HEK293 (cell line): ENCODE measurements around the gene LSM5.

ENCODE experiments used
- CTCF ChIP-seq: fragments of 450-650 bp; formaldehyde crosslinking; IDR thresholded peaks from 2 replicates; pipeline ENCODE4 v1.5.1; 2016; ENCODE audit warnings: missing biosample characterization, missing genetic modification characterization
- INSM2 ChIP-seq: fragments of 450-650 bp; formaldehyde crosslinking; IDR thresholded peaks from 2 replicates; pipeline ENCODE4 v1.5.1; 2016; ENCODE audit warnings: missing biosample characterization, missing genetic modification characterization
- KLF16 ChIP-seq: fragments of 450-650 bp; formaldehyde crosslinking; IDR thresholded peaks from 2 replicates; pipeline ENCODE4 v1.5.1; 2017; ENCODE audit warnings: missing biosample characterization, missing genetic modification characterization
- KLF9 ChIP-seq: fragments of 450-650 bp; formaldehyde crosslinking; IDR thresholded peaks from 2 replicates; pipeline ENCODE4 v1.5.1; 2016; ENCODE audit warnings: missing biosample characterization, missing genetic modification characterization, low read depth
- ZBTB49 ChIP-seq: fragments of 450-650 bp; formaldehyde crosslinking; IDR thresholded peaks from 2 replicates; pipeline ENCODE4 v1.5.1; 2016; ENCODE audit warnings: missing biosample characterization, missing genetic modification characterization, low read depth
- ZBTB8A ChIP-seq: fragments of 450-650 bp; formaldehyde crosslinking; IDR thresholded peaks from 2 replicates; pipeline ENCODE4 v1.5.1; 2016; ENCODE audit warnings: missing biosample characterization, missing genetic modification characterization
- ZFP37 ChIP-seq: fragments of 450-650 bp; formaldehyde crosslinking; IDR thresholded peaks from 2 replicates; pipeline ENCODE4 v1.5.1; 2016; ENCODE audit warnings: missing biosample characterization, missing genetic modification characterization
- ZFP69B ChIP-seq: fragments of 450-650 bp; formaldehyde crosslinking; IDR thresholded peaks from 2 replicates; pipeline ENCODE4 v1.5.1; 2016; ENCODE audit warnings: missing biosample characterization, missing genetic modification characterization
- ZNF140 ChIP-seq: fragments of 450-650 bp; formaldehyde crosslinking; IDR thresholded peaks from 2 replicates; pipeline ENCODE4 v1.5.1; 2016; ENCODE audit warnings: missing biosample characterization, missing genetic modification characterization
- ZNF155 ChIP-seq: fragments of 450-650 bp; formaldehyde crosslinking; IDR thresholded peaks from 2 replicates; pipeline ENCODE4 v1.5.1; 2016; ENCODE audit warnings: missing biosample characterization, missing genetic modification characterization
- ZNF169 ChIP-seq: fragments of 450-650 bp; formaldehyde crosslinking; IDR thresholded peaks from 2 replicates; pipeline ENCODE4 v1.5.1; 2016; ENCODE audit warnings: missing biosample characterization, missing genetic modification characterization
- ZNF211 ChIP-seq: fragments of 450-650 bp; formaldehyde crosslinking; IDR thresholded peaks from 2 replicates; pipeline ENCODE4 v1.5.1; 2016; ENCODE audit warnings: low read depth, missing biosample characterization, missing genetic modification characterization
- ZNF280C ChIP-seq: fragments of 450-650 bp; formaldehyde crosslinking; IDR thresholded peaks from 2 replicates; pipeline ENCODE4 v1.5.1; 2016; ENCODE audit warnings: missing biosample characterization, missing genetic modification characterization
- ZNF292 ChIP-seq: fragments of 450-650 bp; formaldehyde crosslinking; IDR thresholded peaks from 2 replicates; pipeline ENCODE4 v1.5.1; 2016; ENCODE audit warnings: low read depth, missing biosample characterization, missing genetic modification characterization, borderline replicate concordance
- ZNF335 ChIP-seq: fragments of 450-650 bp; formaldehyde crosslinking; conservative IDR thresholded peaks from 2 replicates; pipeline ENCODE4 v1.5.1; 2016; ENCODE audit warnings: missing biosample characterization, missing genetic modification characterization
- ZNF354C ChIP-seq: fragments of 450-650 bp; formaldehyde crosslinking; IDR thresholded peaks from 2 replicates; pipeline ENCODE4 v1.5.1; 2016; ENCODE audit warnings: missing biosample characterization, missing genetic modification characterization, low read depth, borderline replicate concordance
- ZNF366 ChIP-seq: fragments of 450-650 bp; formaldehyde crosslinking; conservative IDR thresholded peaks from 2 replicates; pipeline ENCODE4 v1.5.1; 2016; ENCODE audit warnings: missing biosample characterization, missing genetic modification characterization
- ZNF449 ChIP-seq: fragments of 450-650 bp; formaldehyde crosslinking; IDR thresholded peaks from 2 replicates; pipeline ENCODE4 v1.5.1; 2017; ENCODE audit warnings: missing biosample characterization, mild to moderate bottlenecking, missing genetic modification characterization, moderate library complexity
- ZNF510 ChIP-seq: fragments of 450-650 bp; formaldehyde crosslinking; IDR thresholded peaks from 2 replicates; pipeline ENCODE4 v1.5.1; 2018; ENCODE audit warnings: mild to moderate bottlenecking, missing genetic modification characterization, missing biosample characterization; ENCODE audit not compliant: insufficient replicate concordance
- ZNF558 ChIP-seq: fragments of 450-650 bp; formaldehyde crosslinking; IDR thresholded peaks from 2 replicates; pipeline ENCODE4 v1.5.1; 2016; ENCODE audit warnings: missing biosample characterization, missing genetic modification characterization
- ZNF626 ChIP-seq: fragments of 450-650 bp; sonication (Bioruptor Pico); formaldehyde crosslinking; IDR thresholded peaks from 2 replicates; pipeline ENCODE4 v1.5.1; 2018; ENCODE audit warnings: missing biosample characterization, missing genetic modification characterization, inconsistent platforms
- ZNF654 ChIP-seq: fragments of 450-650 bp; formaldehyde crosslinking; IDR thresholded peaks from 2 replicates; pipeline ENCODE4 v1.5.1; 2016; ENCODE audit warnings: low read depth, missing biosample characterization, missing genetic modification characterization
- ZNF701 ChIP-seq: fragments of 450-650 bp; formaldehyde crosslinking; IDR thresholded peaks from 2 replicates; pipeline ENCODE4 v1.5.1; 2016; ENCODE audit warnings: missing biosample characterization, missing genetic modification characterization
- ZNF837 ChIP-seq: fragments of 450-650 bp; formaldehyde crosslinking; IDR thresholded peaks from 2 replicates; pipeline ENCODE4 v1.5.1; 2016; ENCODE audit warnings: missing biosample characterization, missing genetic modification characterization
- ZSCAN16 ChIP-seq: fragments of 450-650 bp; formaldehyde crosslinking; IDR thresholded peaks from 2 replicates; pipeline ENCODE4 v1.5.1; 2016; ENCODE audit warnings: missing biosample characterization, missing genetic modification characterization
- TF ChIP-seq, protein P1 (sequence below): fragments of 450-650 bp; formaldehyde crosslinking; IDR thresholded peaks from 2 replicates; pipeline ENCODE4 v1.5.1; 2016; ENCODE audit warnings: missing biosample characterization, missing genetic modification characterization

Gene LSM5

DNA sequence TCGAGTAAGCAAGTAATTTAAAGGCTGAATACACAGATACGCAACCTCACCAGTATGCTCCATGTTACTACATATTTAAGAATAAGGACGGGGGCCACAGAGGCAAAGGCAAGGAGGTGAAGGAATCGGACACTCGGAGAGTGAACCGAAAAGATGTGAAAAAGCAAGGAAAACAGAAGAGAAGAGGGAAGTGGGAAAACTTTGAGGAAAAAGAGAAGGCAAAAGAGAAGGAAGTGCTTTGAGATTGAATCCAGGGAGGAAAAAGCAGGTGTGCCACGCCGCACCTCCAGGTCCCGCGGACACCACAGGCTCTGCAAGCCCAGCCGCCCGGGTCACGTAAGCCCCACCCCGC is 4.7 kb upstream of the LSM5 start (continued):
- no peak for TF ChIP-seq ZBTB49
- no peak for TF ChIP-seq ZNF354C (tag by site-specific recombination)
- no peak for TF ChIP-seq ZBTB8A (tag by site-specific recombination)
- 0 out of 2 replicates have a peak, but pooled peaks have one; percentile 34 for TF ChIP-seq ZNF366 (tag by site-specific recombination)
- TF ChIP-seq KLF16 (tag by site-specific recombination), result no peak
- no peak for TF ChIP-seq ZNF155 (tag by site-specific recombination)
- TF ChIP-seq ZNF211, result no peak
- no peak for TF ChIP-seq ZNF292 (tag by site-specific recombination)
- TF ChIP-seq INSM2, result no peak
- TF ChIP-seq ZNF140 (tag by site-specific recombination), result no peak
- no peak for TF ChIP-seq ZNF280C (tag by site-specific recombination)
- no peak for TF ChIP-seq ZNF626 (tag by site-specific recombination)
- TF ChIP-seq ZNF837 (tag by site-specific recombination), result no peak
- no peak for TF ChIP-seq ZNF449 (tag by site-specific recombination)
- peak; percentile 49; the same call in 1 of the 2 replicates for TF ChIP-seq ZFP69B (tag by site-specific recombination)
- TF ChIP-seq ZNF510 (tag by site-specific recombination), result no peak
- no peak for TF ChIP-seq ZFP37 (tag by site-specific recombination)
- TF ChIP-seq KLF9, result no peak
- TF ChIP-seq ZNF654, result peak; percentile 3; the same call in 1 of the 2 replicates
- peak; percentile 89 for TF ChIP-seq ZNF335 (tag by site-specific recombination)
- TF ChIP-seq ZNF169 (tag by site-specific recombination), result no peak
- TF ChIP-seq CTCF (tag by site-specific recombination), result peak; percentile 13; the same call in 1 of the 2 replicates
- TF ChIP-seq, protein P1, sequence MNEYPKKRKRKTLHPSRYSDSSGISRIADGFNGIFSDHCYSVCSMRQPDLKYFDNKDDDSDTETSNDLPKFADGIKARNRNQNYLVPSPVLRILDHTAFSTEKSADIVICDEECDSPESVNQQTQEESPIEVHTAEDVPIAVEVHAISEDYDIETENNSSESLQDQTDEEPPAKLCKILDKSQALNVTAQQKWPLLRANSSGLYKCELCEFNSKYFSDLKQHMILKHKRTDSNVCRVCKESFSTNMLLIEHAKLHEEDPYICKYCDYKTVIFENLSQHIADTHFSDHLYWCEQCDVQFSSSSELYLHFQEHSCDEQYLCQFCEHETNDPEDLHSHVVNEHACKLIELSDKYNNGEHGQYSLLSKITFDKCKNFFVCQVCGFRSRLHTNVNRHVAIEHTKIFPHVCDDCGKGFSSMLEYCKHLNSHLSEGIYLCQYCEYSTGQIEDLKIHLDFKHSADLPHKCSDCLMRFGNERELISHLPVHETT, result no peak
- no peak for TF ChIP-seq ZNF701 (tag by site-specific recombination)
- peak; percentile 90 for TF ChIP-seq ZSCAN16 (tag by site-specific recombination)
- TF ChIP-seq ZNF558, result no peak
